Panc1 (cell line): ENCODE data around the gene KIF1A. TPM values are rescaled to one million over a fixed set of nuclear protein-coding genes. Genes with fewer than 3 reads are reported as not detected.

Experiments used
- ATAC-seq: fragments of 200-7000 bp; cut with Tn5 transposase; 2 replicates; pipeline ENCODE4 v1.9.1; 2020; ENCODE audit warnings: mild to moderate bottlenecking, moderate library complexity
- BruUV-seq: library from RNA; stranded (reverse); fragments of 400-500 nt; replicated peaks from 2 replicates; lab custom pipeline; 2021; lab: Mats Ljungman, UMichigan
- CTCF ChIA-PET: fragments of 300-600 bp; sonication (Branson Sonifier 250); formaldehyde crosslinking; loops from one replicate; lab custom pipeline; 2022; ENCODE audit warnings: antibody characterized with exemption; lab: Charles Lee
- POLR2A ChIA-PET: fragments of 300-600 bp; sonication (Branson Sonifier 250); formaldehyde crosslinking; loops from one replicate; lab custom pipeline; 2022; ENCODE audit warnings: antibody characterized with exemption; lab: Charles Lee
- DNase-seq: peaks from one replicate; pipeline ENCODE4 v3.0.0-alpha.2; 2010; ENCODE audit warnings: low read depth, low spot score
- H3K27ac ChIP-seq: 2 replicates; pipeline ENCODE4 v1.5.1; 2011; ENCODE audit warnings: mild to moderate bottlenecking, low read length, inconsistent platforms
- H3K27me3 ChIP-seq: fragments of 200-500 bp; sonication (Bioruptor generic); 2 replicates; pipeline ENCODE4 v1.6.0; 2014; ENCODE audit warnings: low read length, inconsistent platforms; ENCODE audit not compliant: control insufficient read depth, insufficient read depth
- H3K36me3 ChIP-seq: fragments of 200-500 bp; sonication (Bioruptor generic); 2 replicates; pipeline ENCODE4 v1.5.1; 2014; ENCODE audit warnings: inconsistent platforms, mild to moderate bottlenecking, low read length, moderate library complexity; ENCODE audit not compliant: control insufficient read depth, insufficient read depth
- H3K4me1 ChIP-seq: 2 replicates; pipeline ENCODE4 v1.5.1; 2011; ENCODE audit warnings: inconsistent platforms, mild to moderate bottlenecking, low read length, moderate library complexity; ENCODE audit not compliant: control insufficient read depth, insufficient read depth
- H3K4me3 ChIP-seq, 2 experiments: 2 replicates each; pipeline ENCODE4 v1.5.1; 2011 to 2012; ENCODE audit warnings: low read depth in 2 of 2, low read length in 2 of 2, mild to moderate bottlenecking in 2 of 2, inconsistent platforms in 1 of 2, moderate library complexity in 1 of 2
- H3K9me3 ChIP-seq: fragments of 200-500 bp; sonication (Bioruptor generic); 2 replicates; pipeline ENCODE4 v1.5.1; 2014; ENCODE audit warnings: low read depth, mild to moderate bottlenecking, inconsistent platforms, low read length, moderate library complexity; ENCODE audit not compliant: control insufficient read depth, insufficient read depth
- CTCF ChIP-seq: fragments of 450-650 bp; IDR thresholded peaks from 2 replicates; pipeline ENCODE4 v1.5.1; 2017; ENCODE audit warnings: mild to moderate bottlenecking
- POLR2AphosphoS5 ChIP-seq: IDR thresholded peaks from 2 replicates; pipeline ENCODE4 v1.6.1; 2012; ENCODE audit warnings: mild to moderate bottlenecking, low read depth, low read length, moderate library complexity
- REST ChIP-seq, 2 experiments: IDR thresholded peaks; 2 replicates each; pipeline ENCODE4 v1.6.1; 2011 to 2012; ENCODE audit warnings: low read depth in 2 of 2, control low read depth in 1 of 2, low read length in 1 of 2, mild to moderate bottlenecking in 1 of 2, moderate library complexity in 1 of 2; ENCODE audit not compliant: insufficient read depth in 1 of 2
- SIN3A ChIP-seq: IDR thresholded peaks from 2 replicates; pipeline ENCODE4 v1.6.1; 2012; ENCODE audit warnings: low read depth, mild to moderate bottlenecking, low read length, moderate library complexity, borderline replicate concordance; ENCODE audit not compliant: insufficient read depth
- TCF7L2 ChIP-seq: IDR thresholded peaks from 2 replicates; pipeline ENCODE4 v1.6.1; 2011; ENCODE audit warnings: mild to moderate bottlenecking, low read depth, low read length, inconsistent platforms
- in situ Hi-C: cut with HindIII; loops from 2 replicates; pipeline ENCODE4 v1.10.0; 2016; ENCODE audit warnings: low sequenced_read_pairs, low pct_unique_long_range_greater_than_20kb
- intact Hi-C: fragments of 100-400 bp; cut with micrococcal nuclease; formaldehyde crosslinking; loops from one replicate; pipeline ENCODE4 v1.10.0; 2022; ENCODE audit not compliant: unreplicated experiment
- total RNA-seq: library from RNA; stranded (reverse); gene quantifications from one replicate; pipeline ENCODE4 v1.2.1, GENCODE V29; 2021; ENCODE audit not compliant: unreplicated experiment

The KIF1A gene
- total RNA-seq, 1 experiment from 2014 or later, result 132 TPM

- in situ Hi-C loops, result no loop called here
Measured at GRCh38 chr2:240752209-240752608, 67.8 kb downstream of the KIF1A start.

GRCh38 chr2:240750409-240750808, 69.6 kb downstream of the KIF1A start:
- in situ Hi-C loops (no loop called here), intact Hi-C loops (no loop called here)
- DNase-seq, result no peak
- H3K4me1 ChIP-seq, result no peaks in the 10 kb centered on the region
- H3K36me3 ChIP-seq, result no peaks in the 10 kb centered on the region
- H3K4me3 ChIP-seq, result no peak overlapping the region
- ChIA-PET POLR2A (no interaction called here), CTCF (no interaction called here)
- no peaks in the 10 kb centered on the region for H3K27me3 ChIP-seq
- peak; percentile 13; the same call in 1 of the 2 replicates for ATAC-seq
- TF ChIP-seq TCF7L2 (no peak), REST (IDR thresholded peaks at IDR 0.05; ENCODE audit: insufficient read depth in 1 of 2, low read depth in 2 of 2, low read length in 1 of 2) (no peak), SIN3A (no peak), CTCF (no peak), POLR2AphosphoS5 (no peak)
- H3K9me3 ChIP-seq, result no peaks in the 10 kb centered on the region
- BruUV-seq, result no TSS peak
- no peak overlapping the region for H3K27ac ChIP-seq

More at GRCh38 chr2:240752209-240752608, 67.8 kb downstream of the KIF1A start:
- intact Hi-C loops, result no loop called here
- ChIA-PET CTCF (no interaction called here), POLR2A (no interaction called here)
- Histone ChIP-seq H3K9me3 (no peaks in the 10 kb centered on the region), H3K4me1 (no peaks in the 10 kb centered on the region), H3K36me3 (no peaks in the 10 kb centered on the region), H3K27ac (no peak overlapping the region), H3K27me3 (no peaks in the 10 kb centered on the region), H3K4me3 (no peak overlapping the region)
- DNase-seq, result no peak
- BruUV-seq, result no TSS peak
- TF ChIP-seq POLR2AphosphoS5, result no peak
- TF ChIP-seq REST (IDR thresholded peaks at IDR 0.05; ENCODE audit: insufficient read depth in 1 of 2, low read depth in 2 of 2, low read length in 1 of 2), result no peak
- ATAC-seq, result no peak
